HG03457 (cell line): ENCODE results near the gene CHCHD1.
"Not testable (repeated sequence)": the region's sequence is repeated elsewhere in the genome, so short reads cannot be mapped to it uniquely, and the experiment has no call there.

Source experiments
- ATAC-seq: cut with Tn5 transposase; IDR thresholded peaks from one replicate; pipeline ENCODE4 v1.9.1; 2021; ENCODE audit warnings: moderate number of reproducible peaks; ENCODE audit not compliant: unreplicated experiment

The CHCHD1 gene

DNA sequence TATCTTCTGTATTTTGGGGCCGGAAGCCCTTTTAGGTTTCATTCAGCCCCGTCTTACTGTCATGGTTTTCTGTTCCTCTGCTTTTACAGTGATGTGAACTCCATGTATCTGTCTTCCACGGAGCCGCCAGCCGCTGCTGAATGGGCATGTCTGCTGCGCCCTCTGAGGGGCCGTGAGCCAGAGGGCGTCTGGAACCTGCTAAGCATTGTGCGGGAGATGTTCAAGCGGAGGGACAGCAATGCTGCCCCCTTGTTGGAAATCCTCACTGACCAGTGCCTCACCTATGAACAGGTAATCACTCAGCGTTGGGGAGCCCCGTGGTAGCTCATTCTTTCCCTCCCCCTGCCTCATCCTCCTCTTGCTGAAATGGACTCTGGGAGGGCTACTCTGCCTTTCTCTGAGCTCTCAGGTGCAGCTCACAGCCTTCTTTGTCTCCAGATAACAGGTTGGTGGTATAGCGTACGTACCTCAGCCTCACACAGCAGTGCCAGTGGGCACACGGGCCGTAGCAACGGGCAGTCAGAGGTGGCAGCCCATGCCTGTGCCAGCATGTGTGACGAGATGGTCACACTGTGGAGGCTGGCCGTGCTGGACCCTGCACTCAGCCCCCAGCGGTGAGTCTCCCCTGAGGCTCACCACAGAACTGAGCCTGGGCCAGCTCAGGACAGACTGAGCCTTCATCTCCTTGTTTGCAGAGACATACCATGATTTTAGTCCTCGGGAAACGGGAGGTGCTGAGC lies 9.2 kb downstream of the CHCHD1 start:
- ATAC-seq = no peak

GRCh38 chr10:73791871-73792400 lies 10.1 kb downstream of the CHCHD1 start:
- ATAC-seq = no peak

DNA sequence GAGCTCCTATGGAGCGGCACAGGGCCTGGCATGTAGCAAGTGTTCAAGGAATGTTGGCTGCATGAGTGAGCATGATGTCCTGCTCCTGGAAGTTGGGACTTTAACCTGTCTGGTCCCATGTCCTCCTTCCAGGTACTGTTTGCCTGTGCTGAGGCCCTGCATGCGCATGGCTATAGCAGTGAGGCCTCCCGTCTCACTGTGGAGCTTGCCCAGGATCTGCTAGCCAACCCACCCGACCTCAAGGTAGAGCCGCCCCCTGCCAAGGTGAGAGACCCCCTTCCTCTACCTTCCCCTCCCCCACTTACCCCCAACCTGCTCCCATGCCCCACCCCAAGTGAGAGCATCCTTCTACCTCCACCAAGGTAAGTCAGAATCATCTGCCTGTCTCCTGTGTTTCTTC lies 11.6 kb downstream of the CHCHD1 start:
- no peak for ATAC-seq

DNA sequence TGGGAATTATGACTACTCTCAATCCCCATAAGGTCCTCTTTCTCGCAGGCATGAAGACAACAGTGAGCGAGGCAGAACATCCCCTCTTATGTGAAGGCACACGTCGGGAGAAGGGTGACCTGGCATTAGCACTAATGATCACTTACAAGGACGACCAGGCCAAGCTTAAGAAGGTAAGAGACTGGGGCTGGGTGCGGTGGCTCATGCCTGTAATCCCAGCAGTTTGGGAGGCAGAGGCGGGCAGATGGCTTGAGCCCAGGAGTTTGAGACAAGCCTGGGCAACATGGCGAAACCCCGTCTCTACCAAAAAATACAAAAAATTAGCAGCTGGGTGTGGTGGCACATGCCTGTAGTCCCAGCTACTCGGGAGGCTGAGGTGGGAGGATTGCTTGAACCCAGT lies 13.6 kb downstream of the CHCHD1 start:
- ATAC-seq = not testable (repeated sequence)

- ATAC-seq = not testable (repeated sequence)
Observed at GRCh38 chr10:73796035-73796434, 14.2 kb downstream of the CHCHD1 start.

GRCh38 chr10:73796766-73797165 lies 14.9 kb downstream of the CHCHD1 start:
- ATAC-seq = no peak

DNA sequence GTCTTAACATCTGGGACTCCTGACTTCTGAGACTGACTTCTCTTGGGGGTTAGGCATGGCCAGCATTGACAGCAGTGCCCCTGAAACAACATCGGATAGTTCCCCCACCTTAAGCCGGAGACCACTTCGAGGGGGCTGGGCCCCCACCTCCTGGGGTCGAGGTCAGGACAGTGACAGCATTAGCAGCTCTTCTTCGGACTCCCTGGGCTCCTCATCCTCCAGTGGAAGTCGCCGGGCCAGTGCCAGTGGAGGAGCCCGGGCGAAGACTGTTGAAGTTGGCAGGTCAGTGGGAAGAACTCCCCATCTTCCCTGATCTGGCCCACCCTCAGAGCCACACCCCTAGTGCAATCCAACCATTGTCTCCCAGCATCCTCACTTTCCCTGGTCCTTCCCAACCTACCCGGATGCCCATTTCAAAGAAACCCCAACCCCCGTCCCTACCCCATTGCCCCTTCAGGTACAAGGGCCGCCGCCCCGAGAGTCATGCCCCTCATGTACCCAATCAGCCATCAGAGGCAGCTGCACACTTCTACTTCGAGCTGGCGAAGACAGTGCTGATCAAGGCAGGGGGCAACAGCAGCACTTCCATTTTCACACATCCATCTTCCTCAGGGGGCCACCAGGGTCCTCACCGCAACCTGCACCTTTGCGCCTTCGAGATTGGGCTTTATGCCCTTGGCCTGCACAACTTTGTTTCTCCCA lies 15.6 kb downstream of the CHCHD1 start:
- ATAC-seq = no peak

- ATAC-seq = no peak
Observed at GRCh38 chr10:73798087-73798486, 16.2 kb downstream of the CHCHD1 start.

DNA sequence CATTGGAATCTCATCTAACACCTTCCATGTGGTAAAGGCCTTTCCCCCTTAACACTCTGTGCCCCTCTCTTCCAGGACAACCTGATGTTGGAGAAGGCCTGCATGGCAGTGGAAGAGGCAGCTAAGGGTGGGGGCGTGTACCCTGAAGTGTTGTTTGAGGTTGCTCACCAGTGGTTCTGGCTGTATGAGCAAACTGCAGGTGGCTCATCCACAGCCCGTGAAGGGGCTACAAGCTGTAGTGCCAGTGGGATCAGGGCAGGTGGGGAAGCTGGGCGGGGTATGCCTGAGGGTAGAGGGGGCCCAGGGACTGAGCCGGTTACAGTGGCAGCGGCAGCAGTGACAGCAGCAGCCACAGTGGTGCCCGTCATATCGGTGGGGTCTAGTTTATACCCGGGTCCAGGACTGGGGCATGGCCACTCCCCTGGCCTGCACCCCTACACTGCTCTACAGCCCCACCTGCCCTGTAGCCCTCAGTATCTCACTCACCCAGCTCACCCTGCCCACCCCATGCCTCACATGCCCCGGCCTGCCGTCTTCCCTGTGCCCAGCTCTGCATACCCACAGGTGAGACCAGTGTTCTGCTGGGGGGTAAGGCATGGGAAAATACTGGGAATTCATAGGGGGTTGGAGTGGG lies 17.2 kb downstream of the CHCHD1 start:
- ATAC-seq = no peak

DNA sequence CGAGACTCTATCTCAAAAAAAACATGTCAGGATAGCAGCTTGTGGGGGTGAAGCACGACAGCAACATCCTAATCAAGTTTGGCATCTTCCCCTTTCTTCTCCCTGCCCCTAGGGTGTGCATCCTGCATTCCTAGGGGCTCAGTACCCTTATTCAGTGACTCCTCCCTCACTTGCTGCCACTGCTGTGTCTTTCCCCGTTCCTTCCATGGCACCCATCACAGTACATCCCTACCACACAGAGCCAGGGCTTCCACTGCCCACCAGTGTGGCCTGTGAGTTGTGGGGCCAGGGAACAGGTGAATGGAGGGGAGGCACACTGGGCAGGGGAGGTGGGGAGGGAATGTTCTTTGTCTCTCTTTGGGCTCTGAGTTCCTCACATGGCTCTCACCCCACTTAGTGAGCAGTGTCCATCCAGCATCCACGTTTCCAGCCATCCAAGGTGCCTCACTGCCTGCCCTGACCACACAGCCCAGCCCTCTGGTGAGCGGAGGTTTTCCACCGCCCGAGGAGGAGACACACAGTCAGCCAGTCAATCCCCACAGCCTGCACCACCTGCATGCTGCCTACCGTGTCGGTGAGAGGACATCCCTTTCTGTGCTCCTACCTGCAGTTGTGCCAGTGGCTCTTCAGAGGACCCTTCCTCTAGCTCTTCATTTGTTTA lies 18.2 kb downstream of the CHCHD1 start:
- no peak for ATAC-seq

DNA sequence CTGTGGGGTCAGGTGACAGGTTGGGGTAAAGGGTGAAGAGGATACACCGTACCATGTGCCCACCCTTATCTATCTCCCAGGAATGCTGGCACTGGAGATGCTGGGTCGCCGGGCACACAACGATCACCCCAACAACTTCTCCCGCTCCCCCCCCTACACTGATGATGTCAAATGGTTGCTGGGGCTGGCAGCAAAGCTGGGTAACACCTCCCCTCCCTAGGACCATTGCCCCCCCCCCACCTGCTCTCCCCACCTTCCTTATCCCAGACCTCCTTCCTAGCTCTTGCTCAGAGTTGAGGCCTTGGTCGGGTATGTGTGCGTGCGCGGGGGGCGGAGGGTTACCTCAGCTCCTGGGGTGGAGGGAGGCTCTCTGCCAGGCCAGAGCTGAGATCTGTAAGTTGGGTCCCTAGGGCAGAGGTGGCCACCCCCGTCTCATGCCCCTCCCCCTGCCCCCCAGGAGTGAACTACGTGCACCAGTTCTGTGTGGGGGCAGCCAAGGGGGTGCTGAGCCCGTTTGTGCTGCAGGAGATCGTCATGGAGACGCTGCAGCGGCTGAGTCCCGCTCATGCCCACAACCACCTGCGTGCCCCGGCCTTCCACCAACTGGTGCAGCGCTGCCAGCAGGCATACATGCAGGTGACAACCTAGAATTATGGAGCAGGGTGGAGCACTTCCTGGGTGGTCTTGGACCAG lies 18.9 kb downstream of the CHCHD1 start:
- no peak for ATAC-seq

DNA sequence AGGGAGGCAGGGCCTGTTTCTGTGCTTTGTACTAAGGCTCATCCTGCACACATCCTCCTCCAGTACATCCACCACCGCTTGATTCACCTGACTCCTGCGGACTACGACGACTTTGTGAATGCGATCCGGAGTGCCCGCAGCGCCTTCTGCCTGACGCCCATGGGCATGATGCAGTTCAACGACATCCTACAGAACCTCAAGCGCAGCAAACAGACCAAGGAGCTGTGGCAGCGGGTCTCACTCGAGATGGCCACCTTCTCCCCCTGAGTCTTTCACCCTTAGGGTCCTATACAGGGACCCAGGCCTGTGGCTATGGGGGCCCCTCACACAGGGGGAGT lies 19.4 kb downstream of the CHCHD1 start:
- no peak for ATAC-seq

- no peak for ATAC-seq
Observed at GRCh38 chr10:73802276-73802991, 20.6 kb downstream of the CHCHD1 start.

DNA sequence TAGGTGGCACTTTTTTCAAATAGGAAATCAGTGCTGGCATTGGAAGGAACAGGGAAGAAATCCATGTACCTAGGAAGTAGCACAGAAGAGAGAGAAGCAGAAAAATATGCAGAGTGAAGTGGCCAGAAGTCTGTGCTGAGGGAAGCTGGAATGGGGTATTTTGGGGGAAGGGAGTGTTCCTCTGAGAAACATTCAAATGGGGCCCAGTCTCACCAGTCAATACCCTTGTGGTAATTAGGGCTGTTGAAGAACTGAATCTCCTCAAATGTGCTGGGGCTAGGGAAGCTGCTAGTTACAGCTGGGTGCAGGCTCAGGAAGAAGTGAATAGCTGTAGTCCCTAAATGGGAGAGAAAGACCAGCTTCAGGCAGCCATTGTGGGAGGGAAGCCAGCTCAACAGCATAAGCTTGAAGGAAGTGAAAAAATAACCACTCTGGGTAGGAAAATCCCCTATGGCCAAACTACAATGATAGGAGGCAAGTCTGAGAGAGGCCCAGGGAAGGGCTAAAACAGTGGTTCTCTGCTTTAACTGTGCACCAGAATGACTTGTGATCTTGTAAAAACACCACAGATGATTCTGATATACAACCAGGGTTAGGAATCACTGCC lies 21.9 kb downstream of the CHCHD1 start:
- no peak for ATAC-seq

DNA sequence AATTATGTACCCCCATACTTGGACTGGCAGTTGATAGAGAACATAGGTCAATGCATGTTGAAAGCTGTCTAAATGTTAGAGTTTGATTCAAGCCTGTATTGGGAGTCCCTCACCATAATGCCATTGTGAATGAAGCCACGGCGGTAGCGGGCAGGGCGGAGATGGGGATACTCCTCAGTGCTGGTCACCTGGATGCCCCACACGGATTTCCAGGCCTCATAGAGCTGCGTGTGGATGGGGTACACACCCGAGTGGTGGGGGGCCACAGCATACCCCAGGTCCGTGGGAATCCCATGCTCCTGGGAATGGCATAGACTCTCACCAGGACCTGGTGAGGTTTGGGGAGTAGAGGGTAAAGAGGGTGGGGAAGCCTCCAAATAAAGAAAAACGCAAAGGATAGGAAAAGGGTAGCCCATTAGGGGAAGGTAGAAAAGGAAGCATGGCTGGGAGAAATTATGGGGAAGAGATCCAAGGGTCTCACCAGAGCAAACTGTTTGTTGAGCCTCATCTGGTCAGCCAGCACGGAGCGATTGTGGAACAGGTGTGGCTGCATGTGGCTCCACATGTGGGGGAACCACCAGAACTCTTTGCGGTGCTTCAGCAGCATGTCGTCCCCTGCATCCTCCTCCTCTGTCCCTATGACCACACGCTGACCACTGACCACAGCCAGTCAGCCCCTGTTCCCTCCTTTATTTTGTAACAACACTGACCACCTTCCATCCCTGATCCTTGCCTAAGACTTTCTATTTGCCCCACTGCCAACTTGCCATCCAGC lies 24.5 kb downstream of the CHCHD1 start:
- no peak for ATAC-seq

DNA sequence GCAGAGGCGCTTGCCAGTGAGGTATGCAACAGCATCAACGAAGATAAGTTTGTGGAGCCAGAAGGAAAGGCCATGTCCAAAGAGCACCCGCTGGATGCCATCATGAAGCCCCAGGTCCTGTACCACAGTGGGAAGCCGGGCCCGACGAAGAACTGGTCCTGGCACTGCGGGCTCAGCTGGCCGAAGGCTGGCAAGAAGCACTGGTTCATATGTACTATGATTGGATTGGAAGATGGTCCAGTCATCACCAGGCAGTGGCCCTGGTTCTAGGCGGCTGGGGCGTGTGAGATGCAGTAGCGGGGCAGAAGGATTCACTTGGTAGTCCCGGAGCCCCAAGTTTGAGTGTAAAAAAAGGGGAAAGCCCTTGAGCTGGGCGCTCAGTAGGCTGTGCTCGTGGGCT lies 25.6 kb downstream of the CHCHD1 start:
- ATAC-seq = no peak

- ATAC-seq = no peak
Observed at GRCh38 chr10:73808021-73808815, 26.4 kb downstream of the CHCHD1 start.
